ENCODE data around the gene RBPJL.

RBPJL gene

GRCh38 chr20:45282700-45283550 is 23.7 kb upstream of the RBPJL start:
- Histone ChIP-seq H3K27ac (ENCODE audit: low read depth, low read length) (no peak overlapping the region), H3K4me3 (ENCODE audit: low read length) (no peak overlapping the region), H3K79me2 (ENCODE audit: control insufficient read depth, low read length) (no peaks in the 10 kb centered on the region), H4K20me1 (ENCODE audit: control insufficient read depth, insufficient read depth, low read depth, low read length) (no peaks in the 10 kb centered on the region), H3K9me3 (ENCODE audit: control insufficient read depth, insufficient read depth, low read length) (no peaks in the 10 kb centered on the region), H3K4me1 (ENCODE audit: control insufficient read depth, low read length) (peaks cover 13% of the 10 kb centered on the region), H3F3A (ENCODE audit: control insufficient read depth, insufficient read depth) (no peaks in the 10 kb centered on the region), H3K36me3 (ENCODE audit: control insufficient read depth, low read length) (no peaks in the 10 kb centered on the region), H3K9me2 (replicated peaks; ENCODE audit: control insufficient read depth, low read length) (no peaks in the 10 kb centered on the region), H3K4me2 (ENCODE audit: low read length) (no peak overlapping the region; the same call in 1 of the 2 replicates), H3K27me3 (ENCODE audit: control insufficient read depth, low read length) (peaks cover 7% of the 10 kb centered on the region; the same call in 1 of the 2 replicates)
- TF ChIP-seq EZH2phosphoT487 (IDR thresholded peaks at IDR 0.05; ENCODE audit: borderline replicate concordance, low read length) (no peak), CTCF (IDR thresholded peaks at IDR 0.05; ENCODE audit: low read depth, low read length, poor library complexity, severe bottlenecking) (no peak)

- Histone ChIP-seq H3F3A (ENCODE audit: control insufficient read depth, insufficient read depth) (no peaks in the 10 kb centered on the region), H3K79me2 (ENCODE audit: control insufficient read depth, low read length) (no peaks in the 10 kb centered on the region), H3K27me3 (ENCODE audit: control insufficient read depth, low read length) (peaks cover 7% of the 10 kb centered on the region; the same call in 1 of the 2 replicates), H3K27ac (ENCODE audit: low read depth, low read length) (no peak overlapping the region), H3K9me2 (replicated peaks; ENCODE audit: control insufficient read depth, low read length) (no peaks in the 10 kb centered on the region), H3K4me2 (ENCODE audit: low read length) (no peak overlapping the region), H3K9me3 (ENCODE audit: control insufficient read depth, insufficient read depth, low read length) (no peaks in the 10 kb centered on the region), H3K4me1 (ENCODE audit: control insufficient read depth, low read length) (peaks cover 13% of the 10 kb centered on the region), H3K4me3 (ENCODE audit: low read length) (no peak overlapping the region), H4K20me1 (ENCODE audit: control insufficient read depth, insufficient read depth, low read depth, low read length) (no peaks in the 10 kb centered on the region), H3K36me3 (ENCODE audit: control insufficient read depth, low read length) (no peaks in the 10 kb centered on the region)
- no peak for TF ChIP-seq CTCF (IDR thresholded peaks at IDR 0.05; ENCODE audit: low read depth, low read length, poor library complexity, severe bottlenecking)
- TF ChIP-seq EZH2phosphoT487 (IDR thresholded peaks at IDR 0.05; ENCODE audit: borderline replicate concordance, low read length) = no peak
These were observed 23.0 kb upstream of the RBPJL start for GRCh38 chr20:45283551-45284057.

- Histone ChIP-seq H3K27me3 (ENCODE audit: control insufficient read depth, low read length) (0 out of 2 replicates have a peak, but pooled peaks cover under 1% of the 10 kb centered on the region), H3K4me2 (ENCODE audit: low read length) (no peak overlapping the region), H3K4me3 (ENCODE audit: low read length) (no peak overlapping the region), H3K36me3 (ENCODE audit: control insufficient read depth, low read length) (no peaks in the 10 kb centered on the region), H3K9me3 (ENCODE audit: control insufficient read depth, insufficient read depth, low read length) (no peaks in the 10 kb centered on the region), H3K79me2 (ENCODE audit: control insufficient read depth, low read length) (no peaks in the 10 kb centered on the region), H3K4me1 (ENCODE audit: control insufficient read depth, low read length) (no peaks in the 10 kb centered on the region), H3K9me2 (replicated peaks; ENCODE audit: control insufficient read depth, low read length) (no peaks in the 10 kb centered on the region), H3F3A (ENCODE audit: control insufficient read depth, insufficient read depth) (no peaks in the 10 kb centered on the region), H4K20me1 (ENCODE audit: control insufficient read depth, insufficient read depth, low read depth, low read length) (no peaks in the 10 kb centered on the region), H3K27ac (ENCODE audit: low read depth, low read length) (no peak overlapping the region)
- TF ChIP-seq EZH2phosphoT487 (IDR thresholded peaks at IDR 0.05; ENCODE audit: borderline replicate concordance, low read length) (no peak), CTCF (IDR thresholded peaks at IDR 0.05; ENCODE audit: low read depth, low read length, poor library complexity, severe bottlenecking) (no peak)
These were observed 18.3 kb upstream of the RBPJL start for GRCh38 chr20:45288376-45288775.

All from DOHH2 (cell line).